RWPE1 (cell line): ENCODE results near the gene NKIRAS2.

Source experiments
- CTCF ChIA-PET: fragments of 350-600 bp; sonication (Branson Sonifier 250); formaldehyde crosslinking; extraction: SDS; loops from one replicate; lab custom pipeline; 2021; lab: Yijun Ruan, JAX
- POLR2A ChIA-PET: fragments of 400-600 bp; formaldehyde crosslinking; extraction: SDS; loops from one replicate; lab custom pipeline; 2020; ENCODE audit warnings: antibody characterized with exemption; ENCODE audit not compliant: low non-redundant PET; lab: Yijun Ruan, JAX
- DNase-seq: peaks from one replicate; pipeline ENCODE4 v3.0.0; 2012; ENCODE audit warnings: low spot score
- H3K27ac ChIP-seq: fragments of 450-650 bp; 2 replicates; pipeline ENCODE4 v1.5.1; 2017
- TF ChIP-seq, protein P1 (sequence below): fragments of 450-650 bp; conservative IDR thresholded peaks from 2 replicates; pipeline ENCODE4 v1.5.1; 2017; ENCODE audit warnings: low read depth, mild to moderate bottlenecking

NKIRAS2 gene

DNA sequence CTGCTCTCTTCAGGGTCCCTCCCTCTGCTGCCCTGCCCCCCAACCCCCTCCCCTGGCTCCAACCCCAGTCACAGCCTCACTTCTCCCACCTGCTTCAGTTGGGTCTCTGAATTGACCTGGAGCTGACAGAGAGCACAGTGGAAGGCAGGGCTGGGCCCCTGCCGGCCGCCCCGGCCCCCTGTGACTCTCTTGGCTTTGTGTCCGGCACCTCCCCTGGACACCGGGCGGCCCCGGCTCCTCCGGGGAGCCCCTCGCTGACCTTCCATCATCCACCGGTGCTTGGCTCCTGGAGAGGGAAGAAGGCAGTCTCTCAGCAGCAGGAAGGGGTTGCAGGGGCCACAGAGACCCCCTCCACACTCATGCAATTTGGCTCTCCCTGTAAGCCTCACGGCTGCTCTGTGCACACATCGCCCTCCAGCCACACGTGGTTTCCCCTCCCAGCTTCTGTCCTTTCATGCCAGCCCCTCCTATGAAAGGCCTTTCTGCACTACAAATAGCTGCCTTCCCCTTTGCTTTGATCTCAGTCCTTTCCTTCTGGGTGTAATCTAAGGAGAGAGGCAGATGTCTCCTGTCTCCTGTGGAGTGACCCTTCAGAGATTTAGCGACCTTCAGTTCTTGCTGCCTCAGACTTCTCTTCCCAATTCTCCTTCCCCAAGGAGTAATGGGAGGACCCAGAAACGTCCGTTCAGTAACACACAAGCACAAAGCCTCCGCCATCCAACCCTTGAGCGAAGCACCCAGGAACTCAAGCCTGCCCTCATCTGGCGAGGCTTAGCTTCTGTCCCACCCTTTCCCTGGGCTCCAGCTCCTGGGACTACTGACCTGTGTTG, 8.3 kb downstream of the NKIRAS2 start:
- no peak for DNase-seq
- POLR2A ChIA-PET, result no interaction called here
- H3K27ac ChIP-seq, result no peak overlapping the region
- CTCF ChIA-PET, result interaction anchor here (0.6 kb wide), 2 partner anchors 8 to 16 kb away, joined by 3 to 7 read pairs; no protein-coding TSS in a partner anchor
- TF ChIP-seq, protein P1, sequence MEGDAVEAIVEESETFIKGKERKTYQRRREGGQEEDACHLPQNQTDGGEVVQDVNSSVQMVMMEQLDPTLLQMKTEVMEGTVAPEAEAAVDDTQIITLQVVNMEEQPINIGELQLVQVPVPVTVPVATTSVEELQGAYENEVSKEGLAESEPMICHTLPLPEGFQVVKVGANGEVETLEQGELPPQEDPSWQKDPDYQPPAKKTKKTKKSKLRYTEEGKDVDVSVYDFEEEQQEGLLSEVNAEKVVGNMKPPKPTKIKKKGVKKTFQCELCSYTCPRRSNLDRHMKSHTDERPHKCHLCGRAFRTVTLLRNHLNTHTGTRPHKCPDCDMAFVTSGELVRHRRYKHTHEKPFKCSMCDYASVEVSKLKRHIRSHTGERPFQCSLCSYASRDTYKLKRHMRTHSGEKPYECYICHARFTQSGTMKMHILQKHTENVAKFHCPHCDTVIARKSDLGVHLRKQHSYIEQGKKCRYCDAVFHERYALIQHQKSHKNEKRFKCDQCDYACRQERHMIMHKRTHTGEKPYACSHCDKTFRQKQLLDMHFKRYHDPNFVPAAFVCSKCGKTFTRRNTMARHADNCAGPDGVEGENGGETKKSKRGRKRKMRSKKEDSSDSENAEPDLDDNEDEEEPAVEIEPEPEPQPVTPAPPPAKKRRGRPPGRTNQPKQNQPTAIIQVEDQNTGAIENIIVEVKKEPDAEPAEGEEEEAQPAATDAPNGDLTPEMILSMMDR, result no peak

DNA sequence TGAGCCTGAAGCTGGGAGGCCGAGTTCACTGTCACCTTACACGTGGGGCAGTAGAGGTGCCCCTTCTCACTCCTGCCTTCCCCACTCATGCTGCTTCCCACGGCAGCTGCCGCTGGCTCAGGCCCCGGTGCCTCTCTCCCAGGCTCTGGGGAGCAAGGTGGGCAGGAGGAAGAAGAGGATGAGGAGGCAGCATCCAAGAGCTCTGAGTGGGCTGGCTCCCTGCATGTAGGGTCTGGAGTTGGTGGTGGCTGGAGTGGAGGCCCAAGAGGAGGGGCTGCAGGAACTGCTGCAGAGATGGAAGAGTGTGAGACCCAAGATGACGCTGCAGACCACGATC, 8.9 kb downstream of the NKIRAS2 start:
- ChIA-PET CTCF (interaction anchor here (0.6 kb wide), 1 partner anchor 15 kb away, joined by 3 read pairs; no protein-coding TSS in a partner anchor), POLR2A (no interaction called here)
- TF ChIP-seq, protein P1, result no peak
- no peak overlapping the region for H3K27ac ChIP-seq
- no peak for DNase-seq

DNA sequence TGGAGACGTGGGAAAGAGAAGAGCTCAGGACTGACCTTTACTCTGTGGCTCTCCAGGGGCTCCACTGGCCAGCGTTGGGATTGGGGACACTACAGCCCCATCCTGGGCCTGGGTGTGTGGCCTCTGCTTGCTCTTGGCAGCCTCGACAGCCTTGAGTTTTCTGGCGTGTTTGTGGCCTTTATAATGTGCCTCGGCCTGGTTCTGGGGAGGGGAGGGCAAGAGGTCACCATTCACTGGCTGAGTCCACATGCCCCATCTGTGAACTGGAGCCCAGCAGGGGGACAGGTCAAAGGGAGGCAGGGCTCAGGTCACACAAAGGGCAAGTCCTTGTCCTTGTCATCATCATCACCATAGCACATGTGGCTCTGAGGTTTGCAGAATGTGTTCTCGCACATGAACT, 11.7 kb downstream of the NKIRAS2 start:
- no peak overlapping the region for H3K27ac ChIP-seq
- TF ChIP-seq, protein P1, result no peak
- ChIA-PET POLR2A (no interaction called here), CTCF (no interaction called here)
- no peak for DNase-seq

DNA sequence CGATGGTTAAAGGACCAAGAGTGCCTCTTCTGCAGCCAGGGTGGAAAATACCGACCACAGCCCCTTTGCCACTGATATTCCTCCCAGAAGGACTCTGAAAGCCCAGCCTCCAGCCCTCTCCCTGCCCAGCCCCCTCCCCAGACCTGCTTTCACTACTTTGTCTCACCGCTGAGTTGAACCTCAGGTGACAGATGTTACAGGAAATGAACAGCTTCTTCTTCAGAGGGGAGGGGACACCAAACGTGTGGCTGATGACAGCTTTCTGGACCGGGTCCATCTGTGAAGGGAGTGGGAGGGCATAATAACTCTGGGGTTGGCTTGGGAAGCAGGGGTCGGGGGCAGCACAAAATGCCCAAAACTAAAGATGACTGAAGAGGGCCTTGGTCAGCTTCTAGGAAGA, 14.2 kb downstream of the NKIRAS2 start:
- no peak overlapping the region for H3K27ac ChIP-seq
- ChIA-PET POLR2A (no interaction called here), CTCF (interaction anchor here (0.9 to 1.0 kb wide), 2 partner anchors 68 to 84 kb away, joined by 3 read pairs; no protein-coding TSS in a partner anchor)
- TF ChIP-seq, protein P1, result no peak
- DNase-seq, result no peak

DNA sequence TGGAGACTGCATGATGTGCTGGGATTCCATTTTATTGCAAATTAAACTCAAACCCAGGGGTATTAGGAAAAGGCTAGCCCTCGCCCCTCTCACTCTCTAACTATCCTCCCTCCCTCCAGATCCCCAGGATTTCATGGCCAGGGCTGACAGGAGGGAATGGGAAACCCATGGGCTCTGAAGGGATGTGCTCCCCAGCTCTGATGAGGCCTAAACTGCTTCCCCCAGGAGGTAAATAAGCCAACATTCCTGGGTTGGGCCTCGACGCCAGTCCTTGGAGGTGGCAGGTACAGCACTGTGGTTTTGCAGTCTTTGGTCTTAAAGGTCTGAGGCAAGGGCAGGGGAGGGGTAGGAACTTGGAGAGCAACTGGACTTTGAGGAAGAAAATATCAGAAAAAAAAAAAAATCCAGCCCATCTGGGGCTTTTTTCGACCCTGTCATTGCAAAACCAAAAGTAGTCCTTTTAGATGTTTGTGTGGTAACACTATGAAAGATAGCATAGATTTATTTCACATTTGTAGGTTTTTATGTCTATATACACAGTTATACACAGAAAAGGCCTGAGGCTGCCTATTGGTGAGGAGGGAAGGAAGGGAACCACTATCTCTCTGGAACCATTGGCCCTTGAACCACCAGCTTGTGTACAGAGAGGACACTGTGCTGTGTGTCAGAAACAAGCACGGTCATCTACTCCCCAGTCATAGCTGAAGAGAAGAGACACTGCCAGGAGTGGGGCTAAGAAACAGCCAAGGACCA, 18.5 kb downstream of the NKIRAS2 start:
- ChIA-PET POLR2A (no interaction called here), CTCF (no interaction called here)
- TF ChIP-seq, protein P1, result no peak
- H3K27ac ChIP-seq, result peak overlapping the region; percentile 0; the same call in 1 of the 2 replicates
- DNase-seq, result no peak
